SK-N-SH (cell line): ENCODE data around the gene CNBP. TPM values are rescaled to one million over a fixed set of nuclear protein-coding genes. Genes with fewer than 3 reads are reported as not detected.

Source experiments
- CTCF ChIA-PET: fragments of 300-600, 350-600 bp; formaldehyde crosslinking; extraction: SDS; loops from one replicate; lab custom pipeline; 2021; lab: Yijun Ruan, JAX
- POLR2A ChIA-PET: fragments of 350-600 bp; sonication (Branson Sonifier 250); formaldehyde crosslinking; extraction: SDS; loops from one replicate; lab custom pipeline; 2020; ENCODE audit warnings: antibody characterized with exemption, inconsistent platforms; lab: Yijun Ruan, JAX
- DNase-seq: peaks from one replicate; pipeline ENCODE4 v3.0.0; 2012
- H2AFZ ChIP-seq: fragments of 200-600 bp; sonication (generic); 2 replicates; pipeline ENCODE4 v1.8.1; 2016; ENCODE audit warnings: antibody characterized with exemption, mild to moderate bottlenecking, low read depth
- H3F3A ChIP-seq: fragments of 200-600 bp; sonication (generic); replicated peaks from 2 replicates; pipeline ENCODE3; 2016; ENCODE audit warnings: antibody characterized with exemption, mild to moderate bottlenecking; ENCODE audit not compliant: insufficient read depth
- H3K27ac ChIP-seq, 2 experiments: fragments of 200-500 bp in 1 of 2; fragments of 200-600 bp in 1 of 2; sonication (Bioruptor generic) in 1 of 2; sonication (generic), shearing (Covaris generic) in 1 of 2; 2 replicates each; pipeline versions ENCODE4 v1.5.1 to v1.6.1; 2014 to 2016; ENCODE audit warnings: low read depth in 2 of 2, inconsistent platforms in 1 of 2, low read length in 1 of 2, mild to moderate bottlenecking in 1 of 2, mixed read lengths in 1 of 2
- H3K27me3 ChIP-seq: fragments of 200-600 bp; sonication (generic), shearing (Covaris generic); 2 replicates; pipeline ENCODE4 v1.6.1; 2016; ENCODE audit warnings: mixed run types; ENCODE audit not compliant: insufficient read depth
- H3K36me3 ChIP-seq, 2 experiments: fragments of 200-500 bp in 1 of 2; fragments of 200-600 bp in 1 of 2; sonication (Bioruptor generic) in 1 of 2; sonication (generic) in 1 of 2; replicated peaks in 1 of 2; 2 replicates each; pipeline versions ENCODE3 to v1.5.1; 2014 to 2016; ENCODE audit warnings: low read length in 1 of 2, mild to moderate bottlenecking in 1 of 2; ENCODE audit not compliant: insufficient read depth in 2 of 2, control insufficient read depth in 1 of 2
- H3K4me1 ChIP-seq, 2 experiments: fragments of 200-500 bp in 1 of 2; fragments of 200-600 bp in 1 of 2; sonication (Bioruptor generic) in 1 of 2; sonication (generic), shearing (Covaris generic) in 1 of 2; 2 replicates each; pipeline versions ENCODE4 v1.5.1 to v1.6.1; 2014 to 2016; ENCODE audit warnings: low read depth in 1 of 2, low read length in 1 of 2, mixed run types in 1 of 2; ENCODE audit not compliant: insufficient read depth in 2 of 2, control insufficient read depth in 1 of 2
- H3K4me2 ChIP-seq: fragments of 200-600 bp; sonication (generic), shearing (Covaris generic); 2 replicates; pipeline ENCODE4 v1.6.1; 2017; ENCODE audit warnings: mixed run types
- H3K4me3 ChIP-seq, 2 experiments: fragments of 200-500 bp in 1 of 2; fragments of 200-600 bp in 1 of 2; sonication (Bioruptor generic) in 1 of 2; sonication (generic), shearing (Covaris generic) in 1 of 2; 2 replicates each; pipeline versions ENCODE4 v1.5.1 to v1.8.1; 2014 to 2016; ENCODE audit warnings: low read depth in 2 of 2, inconsistent platforms in 1 of 2, low read length in 1 of 2, mild to moderate bottlenecking in 1 of 2, mixed read lengths in 1 of 2, moderate library complexity in 1 of 2
- H3K79me2 ChIP-seq: fragments of 200-600 bp; sonication (generic); 2 replicates; pipeline ENCODE4 v1.8.1; 2017; ENCODE audit warnings: mild to moderate bottlenecking; ENCODE audit not compliant: insufficient read depth
- H3K9ac ChIP-seq: fragments of 200-600 bp; sonication (generic); 2 replicates; pipeline ENCODE4 v1.6.1; 2017; ENCODE audit warnings: mixed run types
- H3K9me2 ChIP-seq: fragments of 200-600 bp; sonication (generic); 2 replicates; pipeline ENCODE4 v1.6.1; 2017; ENCODE audit warnings: mixed run types
- H3K9me3 ChIP-seq: fragments of 200-600 bp; sonication (generic); 2 replicates; pipeline ENCODE4 v1.6.1; 2017; ENCODE audit warnings: mixed run types, mild to moderate bottlenecking, moderate library complexity
- H4K20me1 ChIP-seq: fragments of 200-600 bp; sonication (generic); 2 replicates; pipeline ENCODE4 v1.6.1; 2017; ENCODE audit warnings: mild to moderate bottlenecking, mixed run types; ENCODE audit not compliant: insufficient read depth
- CHD2 ChIP-seq: fragments of 150-350 bp; IDR thresholded peaks from 2 replicates; pipeline ENCODE4 v1.6.1; 2018; ENCODE audit warnings: low read length; ENCODE audit not compliant: partially characterized antibody
- ELF1 ChIP-seq: IDR thresholded peaks from 2 replicates; pipeline ENCODE4 v1.4.0; 2012
- FOXM1 ChIP-seq: IDR thresholded peaks from 2 replicates; pipeline ENCODE4 v1.4.0; 2012; ENCODE audit warnings: low read depth, mild to moderate bottlenecking
- GATA2 ChIP-seq: sonication (generic); formaldehyde crosslinking; IDR thresholded peaks from 2 replicates; pipeline ENCODE4 v1.5.0; 2020; ENCODE audit warnings: mild to moderate bottlenecking, missing genetic modification reagents
- JUND ChIP-seq: IDR thresholded peaks from 2 replicates; pipeline ENCODE4 v1.4.0; 2012
- MXI1 ChIP-seq: IDR thresholded peaks from 2 replicates; pipeline ENCODE4 v1.6.1; 2012; ENCODE audit warnings: mild to moderate bottlenecking, low read depth, low read length, improper control_type of control experiment
- NRF1 ChIP-seq: IDR thresholded peaks from 2 replicates; pipeline ENCODE4 v1.6.1; 2012; ENCODE audit warnings: low read depth, mild to moderate bottlenecking, low read length
- POLR2AphosphoS5 ChIP-seq: IDR thresholded peaks from 2 replicates; pipeline ENCODE4 v1.6.1; 2012; ENCODE audit warnings: low read depth, low read length
- RCOR1 ChIP-seq: fragments of 150-350 bp; IDR thresholded peaks from 2 replicates; pipeline ENCODE4 v1.6.1; 2017; ENCODE audit warnings: antibody characterized with exemption, low read length
- REST ChIP-seq: IDR thresholded peaks from 2 replicates; pipeline ENCODE4 v1.6.1; 2012; ENCODE audit warnings: mild to moderate bottlenecking, low read depth, low read length, moderate library complexity
- RXRA ChIP-seq: IDR thresholded peaks from 2 replicates; pipeline ENCODE4 v1.4.0; 2012; ENCODE audit warnings: low read depth, mild to moderate bottlenecking, borderline replicate concordance
- SIN3A ChIP-seq: IDR thresholded peaks from 2 replicates; pipeline ENCODE4 v1.6.1; 2012; ENCODE audit warnings: low read depth, mild to moderate bottlenecking, low read length, moderate library complexity, borderline replicate concordance
- TAF1 ChIP-seq: IDR thresholded peaks from 2 replicates; pipeline ENCODE4 v1.6.1; 2012; ENCODE audit warnings: low read depth, mild to moderate bottlenecking, low read length, moderate library complexity, borderline replicate concordance
- TCF12 ChIP-seq: IDR thresholded peaks from 2 replicates; pipeline ENCODE4 v1.4.0; 2012
- TEAD4 ChIP-seq: IDR thresholded peaks from 2 replicates; pipeline ENCODE4 v1.4.0; 2012; ENCODE audit warnings: mild to moderate bottlenecking, borderline replicate concordance; ENCODE audit not compliant: insufficient read depth
- USF2 ChIP-seq: fragments of 150-350 bp; IDR thresholded peaks from 2 replicates; pipeline ENCODE4 v1.6.1; 2017; ENCODE audit warnings: antibody characterized with exemption, low read length, low read depth, borderline replicate concordance
- WGBS: methylation state at CpG from one replicate; pipeline ENCODE4 v1.1.6; 2017; ENCODE audit warnings: low lambda C conversion rate; 5-methylcytosine and 5-hydroxymethylcytosine counted together
- polyA plus RNA-seq, 3 experiments: library from polyadenylated mRNA; depleted of rRNA; stranded (reverse); fragments of >200 nt; gene quantifications; 2 replicates each; pipeline ENCODE4 v1.2.3, GENCODE V29; 2012
- TF ChIP-seq, protein P1 (sequence below): IDR thresholded peaks from 2 replicates; pipeline ENCODE4 v1.4.0; 2012; ENCODE audit warnings: low read depth, borderline replicate concordance
- TF ChIP-seq, protein P2 (sequence below): fragments of 150-350 bp; IDR thresholded peaks from 2 replicates; pipeline ENCODE4 v1.6.1; 2016; ENCODE audit warnings: mild to moderate bottlenecking, low read depth, low read length

CNBP gene
- polyA plus RNA-seq, 1 of the 3 experiments (the other 2 are of a cell fraction) = 240 TPM

- TF ChIP-seq, protein P1, sequence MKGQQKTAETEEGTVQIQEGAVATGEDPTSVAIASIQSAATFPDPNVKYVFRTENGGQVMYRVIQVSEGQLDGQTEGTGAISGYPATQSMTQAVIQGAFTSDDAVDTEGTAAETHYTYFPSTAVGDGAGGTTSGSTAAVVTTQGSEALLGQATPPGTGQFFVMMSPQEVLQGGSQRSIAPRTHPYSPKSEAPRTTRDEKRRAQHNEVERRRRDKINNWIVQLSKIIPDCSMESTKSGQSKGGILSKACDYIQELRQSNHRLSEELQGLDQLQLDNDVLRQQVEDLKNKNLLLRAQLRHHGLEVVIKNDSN = no peak
These were observed 1.1 kb downstream of the CNBP start (continued) for GRCh38 chr3:129182390-129183185.

DNA sequence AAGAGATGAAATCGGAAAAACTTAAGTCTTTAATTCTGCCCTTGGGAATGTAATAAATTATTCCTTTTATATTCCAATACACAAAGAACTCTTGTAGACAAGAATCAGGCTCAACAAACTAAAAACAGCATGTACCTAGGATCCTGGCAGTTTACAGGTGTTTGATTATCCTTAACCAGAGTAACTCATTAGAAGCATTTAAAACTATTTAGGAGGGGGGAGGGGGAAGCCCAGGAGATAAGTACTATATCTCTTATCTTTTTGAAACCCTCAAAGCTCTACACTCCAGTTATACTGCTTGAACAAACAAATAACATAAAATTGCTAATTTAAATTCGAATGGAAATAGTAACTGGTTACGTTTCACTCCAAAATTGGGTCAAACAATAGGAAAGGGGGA, 1.9 kb downstream of the CNBP start:
- H3K9ac ChIP-seq = peak overlapping the region; percentile 98; the same call in 1 of the 2 replicates
- peaks cover 10% of the 10 kb centered on the region for H3F3A ChIP-seq
- H3K4me3 ChIP-seq = peak overlapping the region; percentile 83 to 87
- H3K79me2 ChIP-seq = peaks cover 95% of the 10 kb centered on the region
- POLR2A ChIA-PET = interaction anchor here (0.9 kb wide), 1 partner anchor 73 kb away, joined by 3 read pairs; no protein-coding TSS in a partner anchor
- 19% methylated on average over 3 of the region's 3 CpGs for WGBS
- H3K9me3 ChIP-seq = no peaks in the 10 kb centered on the region
- H3K4me1 ChIP-seq = peaks cover 6 to 20% of the 10 kb centered on the region in 2 experiments; a peak in 3 of 4 replicates
- TF ChIP-seq TEAD4 (no peak), SIN3A (no peak), ELF1 (no peak), REST (no peak), TAF1 (no peak), USF2 (no peak), FOXM1 (no peak), RXRA (no peak), MXI1 (no peak), CHD2 (no peak), POLR2AphosphoS5 (no peak), NRF1 (no peak), GATA2 (CRISPR knock-in tag) (no peak; the same call in 1 of the 2 replicates), JUND (no peak), TCF12 (no peak), RCOR1 (no peak)
- TF ChIP-seq, protein P2, sequence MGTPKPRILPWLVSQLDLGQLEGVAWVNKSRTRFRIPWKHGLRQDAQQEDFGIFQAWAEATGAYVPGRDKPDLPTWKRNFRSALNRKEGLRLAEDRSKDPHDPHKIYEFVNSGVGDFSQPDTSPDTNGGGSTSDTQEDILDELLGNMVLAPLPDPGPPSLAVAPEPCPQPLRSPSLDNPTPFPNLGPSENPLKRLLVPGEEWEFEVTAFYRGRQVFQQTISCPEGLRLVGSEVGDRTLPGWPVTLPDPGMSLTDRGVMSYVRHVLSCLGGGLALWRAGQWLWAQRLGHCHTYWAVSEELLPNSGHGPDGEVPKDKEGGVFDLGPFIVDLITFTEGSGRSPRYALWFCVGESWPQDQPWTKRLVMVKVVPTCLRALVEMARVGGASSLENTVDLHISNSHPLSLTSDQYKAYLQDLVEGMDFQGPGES = no peak
- H3K4me2 ChIP-seq = peak overlapping the region; percentile 90
- H4K20me1 ChIP-seq = peaks cover 62% of the 10 kb centered on the region
- H3K9me2 ChIP-seq = no peaks in the 10 kb centered on the region
- CTCF ChIA-PET = interaction anchor here (0.7 to 3.2 kb wide), 5 partner anchors 14 to 205 kb away, joined by 3 to 17 read pairs (median 3); no protein-coding TSS in a partner anchor
- peaks cover 26 to 37% of the 10 kb centered on the region in 2 experiments for H3K36me3 ChIP-seq
- H3K27ac ChIP-seq = peak overlapping the region; percentile 89 to 92; a peak in 3 of 4 replicates
- no peak for DNase-seq
- no peaks in the 10 kb centered on the region for H3K27me3 ChIP-seq
- no peak overlapping the region for H2AFZ ChIP-seq
